Neuronal stem cell (in vitro differentiated cells): Measurements from ENCODE around the gene UNK.
"Not testable (repeated sequence)": the region's sequence is repeated elsewhere in the genome, so short reads cannot be mapped to it uniquely, and the experiment has no call there.

Experiments
- DNase-seq: peaks from one replicate; pipeline ENCODE4 v3.0.0-alpha.2; 2013; ENCODE audit warnings: low spot score
- H2AFZ ChIP-seq: one replicate; pipeline ENCODE4 v1.6.1; 2013; ENCODE audit warnings: mild to moderate bottlenecking, low read length, inconsistent platforms
- H2AK5ac ChIP-seq: 2 replicates; pipeline ENCODE4 v1.6.1; 2013; ENCODE audit warnings: low read depth, mild to moderate bottlenecking, inconsistent platforms, low read length, moderate library complexity, mixed read lengths
- H2BK120ac ChIP-seq: 2 replicates; pipeline ENCODE4 v1.6.1; 2013; ENCODE audit warnings: low read depth, mild to moderate bottlenecking, inconsistent platforms, low read length, moderate library complexity, mixed read lengths
- H2BK12ac ChIP-seq: one replicate; pipeline ENCODE4 v1.6.1; 2013; ENCODE audit warnings: low read length, inconsistent platforms
- H2BK15ac ChIP-seq: 2 replicates; pipeline ENCODE4 v1.6.1; 2013; ENCODE audit warnings: mild to moderate bottlenecking, low read length, inconsistent platforms, mixed read lengths
- H2BK5ac ChIP-seq: one replicate; pipeline ENCODE4 v1.6.1; 2013; ENCODE audit warnings: inconsistent platforms, mild to moderate bottlenecking, low read length, moderate library complexity
- H3K14ac ChIP-seq: one replicate; pipeline ENCODE4 v1.6.1; 2013; ENCODE audit warnings: low read length, inconsistent platforms
- H3K18ac ChIP-seq: 2 replicates; pipeline ENCODE4 v1.6.1; 2013; ENCODE audit warnings: low read length, inconsistent platforms
- H3K23ac ChIP-seq: 2 replicates; pipeline ENCODE4 v1.6.1; 2013; ENCODE audit warnings: low read depth, mild to moderate bottlenecking, mixed read lengths, low read length, inconsistent platforms; ENCODE audit not compliant: poor library complexity
- H3K27ac ChIP-seq: replicated peaks from 3 replicates; pipeline ENCODE4 v1.5.1; 2013; ENCODE audit warnings: low read length, inconsistent platforms
- H3K27me3 ChIP-seq, 3 experiments: 2 replicates each; pipeline ENCODE4 v1.6.1; 2013; ENCODE audit warnings: low read length in 3 of 3, mild to moderate bottlenecking in 2 of 3, inconsistent platforms in 1 of 3, low read depth in 1 of 3, mixed read lengths in 1 of 3, moderate library complexity in 1 of 3; ENCODE audit not compliant: control insufficient read depth in 3 of 3, insufficient read depth in 3 of 3
- H3K36me3 ChIP-seq, 2 donors: replicated peaks in 1 of 2; 2 replicates each; pipeline ENCODE4 v1.6.1; 2013; ENCODE audit warnings: low read length in 2 of 2; ENCODE audit not compliant: control insufficient read depth in 2 of 2, insufficient read depth in 2 of 2
- H3K4ac ChIP-seq: 2 replicates; pipeline ENCODE4 v1.6.1; 2013; ENCODE audit warnings: inconsistent platforms, mild to moderate bottlenecking, low read length, moderate library complexity
- H3K4me1 ChIP-seq, 2 donors: 1 replicate in 1 of 2; 2 replicates in 1 of 2; pipeline ENCODE4 v1.6.1; 2013; ENCODE audit warnings: low read length in 2 of 2, low read depth in 1 of 2; ENCODE audit not compliant: control insufficient read depth in 2 of 2, insufficient read depth in 1 of 2
- H3K4me2 ChIP-seq: one replicate; pipeline ENCODE4 v1.6.1; 2013; ENCODE audit warnings: mild to moderate bottlenecking, low read length, inconsistent platforms; ENCODE audit not compliant: insufficient read depth, poor library complexity, severe bottlenecking
- H3K4me3 ChIP-seq, 2 donors: 2 replicates each; pipeline ENCODE4 v1.5.1; 2013; ENCODE audit warnings: low read length in 2 of 2, mild to moderate bottlenecking in 2 of 2, inconsistent platforms in 1 of 2, moderate library complexity in 1 of 2
- H3K79me1 ChIP-seq: one replicate; pipeline ENCODE4 v1.6.1; 2013; ENCODE audit warnings: low read depth, mild to moderate bottlenecking, inconsistent platforms, low read length, moderate library complexity
- H3K9ac ChIP-seq: one replicate; pipeline ENCODE4 v1.6.1; 2013; ENCODE audit warnings: mild to moderate bottlenecking, low read depth, low read length, inconsistent platforms; ENCODE audit not compliant: poor library complexity
- H3K9me3 ChIP-seq, 2 donors: replicated peaks in 1 of 2; 2 replicates each; pipeline versions ENCODE3 to v1.6.1; 2013; ENCODE audit warnings: low read length in 2 of 2, mild to moderate bottlenecking in 2 of 2, inconsistent platforms in 1 of 2, low read depth in 1 of 2, mixed read lengths in 1 of 2, moderate library complexity in 1 of 2; ENCODE audit not compliant: control insufficient read depth in 2 of 2, insufficient read depth in 1 of 2
- H4K8ac ChIP-seq: one replicate; pipeline ENCODE4 v1.6.1; 2013; ENCODE audit warnings: low read depth, mild to moderate bottlenecking, inconsistent platforms, low read length, moderate library complexity
- H4K91ac ChIP-seq: one replicate; pipeline ENCODE4 v1.6.1; 2013; ENCODE audit warnings: low read length, low read depth, mild to moderate bottlenecking, inconsistent platforms; ENCODE audit not compliant: poor library complexity
- WGBS, 2 donors: extraction: QIAGEN DNeasy Blood & Tissue Kit; methylation state at CpG; one replicate each; pipeline ENCODE4 v1.1.7; 2013; ENCODE audit warnings: missing lambda C conversion rate in 2 of 2, mixed read lengths in 1 of 2; ENCODE audit not compliant: insufficient read length in 2 of 2, insufficient replicate concordance in 1 of 2; ENCODE audit errors: extremely low coverage in 2 of 2; 5-methylcytosine and 5-hydroxymethylcytosine counted together

The UNK gene

GRCh38 chr17:75868730-75869281, 84.2 kb downstream of the UNK start:
- H3K27me3 ChIP-seq, H2BK12ac ChIP-seq, H4K91ac ChIP-seq, H3K36me3 ChIP-seq, H3K27ac ChIP-seq, H3K4me3 ChIP-seq, H3K4me2 ChIP-seq, H3K18ac ChIP-seq, H2BK15ac ChIP-seq, DNase-seq, H4K8ac ChIP-seq, H3K9me3 ChIP-seq, H3K9ac ChIP-seq, H3K4ac ChIP-seq, H3K23ac ChIP-seq, H3K14ac ChIP-seq, H2BK5ac ChIP-seq, H2AK5ac ChIP-seq, H2BK120ac ChIP-seq, H3K79me1 ChIP-seq: not testable (repeated sequence)
- peak overlapping the region; percentile 82 for H2AFZ ChIP-seq
- no CpG with 5 or more reads among the region's 12 CpGs for WGBS, 2 donors
- peaks cover 9 to 29% of the 10 kb centered on the region in 2 donors for H3K4me1 ChIP-seq

GRCh38 chr17:75869282-75870141, 84.9 kb downstream of the UNK start:
- Histone ChIP-seq H3K9me3 (no peaks in the 10 kb centered on the region), H3K36me3 (no peaks in the 10 kb centered on the region), H4K91ac (no peak overlapping the region), H2BK15ac (peak overlapping the region; percentile 15), H3K4me2 (no peak overlapping the region), H3K4ac (no peak overlapping the region), H2BK5ac (no peak overlapping the region), H3K14ac (peak overlapping the region; percentile 91), H3K23ac (no peak overlapping the region), H2BK120ac (no peak overlapping the region), H3K9ac (no peak overlapping the region), H3K79me1 (no peaks in the 10 kb centered on the region), H2AFZ (peak overlapping the region; percentile 82), H3K4me1 (peaks cover 7 to 24% of the 10 kb centered on the region in 2 donors), H2AK5ac (peak overlapping the region; percentile 64), H3K18ac (peak overlapping the region; percentile 56), H3K27ac (no peak overlapping the region), H2BK12ac (peak overlapping the region; percentile 36), H3K4me3 (no peak overlapping the region), H4K8ac (peak overlapping the region; percentile 45), H3K27me3 (peaks cover 0 to 10% (median 0%) of the 10 kb centered on the region in 3 experiments)
- WGBS, 2 donors: no CpG with 5 or more reads among the region's 23 CpGs
- DNase-seq: no peak

- not testable (repeated sequence) for H3K4ac ChIP-seq
Observed at GRCh38 chr17:75870228-75870627, 85.6 kb downstream of the UNK start.

More at GRCh38 chr17:75870228-75870627, 85.6 kb downstream of the UNK start:
- H3K23ac ChIP-seq, H3K27ac ChIP-seq, H3K18ac ChIP-seq, H3K36me3 ChIP-seq, H4K8ac ChIP-seq, H2BK120ac ChIP-seq, H3K14ac ChIP-seq, H2BK12ac ChIP-seq, H4K91ac ChIP-seq, H3K4me3 ChIP-seq, H3K79me1 ChIP-seq, H2BK5ac ChIP-seq, H3K4me2 ChIP-seq, H3K9me3 ChIP-seq, H3K9ac ChIP-seq, DNase-seq, H2AK5ac ChIP-seq: not testable (repeated sequence)
- H3K4me1 ChIP-seq: peaks cover 4 to 17% of the 10 kb centered on the region in 2 donors
- H3K27me3 ChIP-seq: peaks cover 0 to 17% (median 0%) of the 10 kb centered on the region in 3 experiments
- peak overlapping the region; percentile 15 for H2BK15ac ChIP-seq
- H2AFZ ChIP-seq: peak overlapping the region; percentile 82
- no CpG with 5 or more reads among the region's 10 CpGs for WGBS, 2 donors
